ENCODE results near the gene RPS27L.

The RPS27L gene

DNA sequence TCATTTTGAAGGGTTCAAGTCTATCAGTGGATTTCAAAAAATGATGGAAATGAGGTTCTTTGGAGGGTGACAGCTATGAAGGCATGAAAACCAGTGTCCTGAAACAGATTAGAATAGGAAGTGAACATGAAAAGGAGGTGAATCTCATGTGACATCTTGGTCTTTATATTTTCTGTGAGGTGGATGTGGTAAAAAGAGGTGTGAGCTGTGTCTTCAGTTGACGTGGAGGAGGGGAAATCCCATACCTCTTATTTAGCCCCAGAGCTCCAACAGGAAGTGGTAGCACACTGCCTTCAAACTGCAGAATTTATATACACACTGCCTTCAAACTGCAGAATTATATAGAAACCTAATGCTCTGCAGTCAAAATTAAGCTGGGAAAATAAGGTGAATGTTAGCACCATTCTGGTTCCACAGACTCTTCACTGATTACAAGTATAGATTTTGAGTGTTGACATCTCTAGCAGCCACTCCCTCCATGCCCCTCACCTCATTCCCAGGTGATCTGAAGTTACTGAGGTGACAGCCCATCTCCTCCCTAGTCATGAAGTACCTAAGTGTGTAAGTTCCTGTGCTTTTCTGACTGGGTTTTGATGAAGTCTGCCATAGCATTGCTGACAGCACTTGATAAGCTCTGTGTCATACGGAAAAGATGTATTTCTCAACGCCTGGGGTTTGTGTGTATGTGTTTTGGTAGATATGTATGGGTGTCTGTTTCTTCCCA, 34.8 kb upstream of the RPS27L start:
- TF ChIP-seq ZNF274 (IDR thresholded peaks at IDR 0.05; ENCODE audit: low read depth, low read length): no peak
- H3K4me3 ChIP-seq (ENCODE audit: low read length): peak overlapping the region; percentile 74

GRCh38 chr15:63190769-63191649, 33.7 kb upstream of the RPS27L start:
- TF ChIP-seq ZNF274 (IDR thresholded peaks at IDR 0.05; ENCODE audit: low read depth, low read length): no peak
- H3K4me3 ChIP-seq (ENCODE audit: low read length): peak overlapping the region; percentile 95

- TF ChIP-seq ZNF274 (IDR thresholded peaks at IDR 0.05; ENCODE audit: low read depth, low read length): no peak
- H3K4me3 ChIP-seq (ENCODE audit: low read length): peak overlapping the region; percentile 95
Measured at GRCh38 chr15:63189941-63190768, 32.9 kb upstream of the RPS27L start.

GRCh38 chr15:63188926-63189871, 31.9 kb upstream of the RPS27L start, which contains the start of gene RAB8B:
TSS of gene RAB8B (plus strand) at chr15:63189606. CDS start at chr15:63189625, 19 bp downstream.
- peak within 1 kb of the TSS; percentile 95 for H3K4me3 ChIP-seq (ENCODE audit: low read length)
- TF ChIP-seq ZNF274 (IDR thresholded peaks at IDR 0.05; ENCODE audit: low read depth, low read length): no peak

DNA sequence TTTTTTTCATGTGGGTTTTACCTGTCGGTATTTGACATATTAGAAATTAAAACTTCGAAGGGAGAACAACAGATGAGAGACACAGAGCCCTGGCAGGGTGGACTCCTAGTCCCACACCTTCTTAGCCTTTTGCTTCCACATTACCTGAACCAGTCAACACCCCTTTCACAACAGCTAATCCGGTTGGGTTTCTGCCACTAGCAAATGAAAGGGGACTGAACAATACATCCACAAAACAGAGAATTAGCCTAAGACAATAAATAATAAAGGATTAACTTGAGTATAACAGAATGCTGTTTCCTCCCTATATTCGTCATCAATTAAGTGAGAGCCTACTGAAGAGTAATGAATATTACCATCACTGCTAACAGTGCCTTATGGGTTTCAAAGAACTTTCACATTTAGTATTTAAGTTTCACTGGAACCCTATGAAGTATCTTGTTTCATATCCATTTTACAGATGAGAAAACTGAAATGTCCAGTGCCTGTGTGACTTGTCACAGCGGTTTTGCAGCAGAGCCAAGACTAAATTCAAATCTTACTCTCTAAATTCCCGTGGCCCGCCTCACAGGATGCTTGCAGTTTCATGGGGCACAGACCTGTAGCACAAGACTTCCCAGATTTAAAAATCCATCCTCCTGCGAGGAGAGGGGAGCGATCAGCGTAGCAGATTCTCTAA, 31.1 kb upstream of the RPS27L start:
- H3K4me3 ChIP-seq (ENCODE audit: low read length): peak overlapping the region; percentile 69
- no peak for TF ChIP-seq ZNF274 (IDR thresholded peaks at IDR 0.05; ENCODE audit: low read depth, low read length)

GRCh38 chr15:63187589-63188226, 30.4 kb upstream of the RPS27L start:
- H3K4me3 ChIP-seq (ENCODE audit: low read length): no peak overlapping the region
- no peak for TF ChIP-seq ZNF274 (IDR thresholded peaks at IDR 0.05; ENCODE audit: low read depth, low read length)

DNA sequence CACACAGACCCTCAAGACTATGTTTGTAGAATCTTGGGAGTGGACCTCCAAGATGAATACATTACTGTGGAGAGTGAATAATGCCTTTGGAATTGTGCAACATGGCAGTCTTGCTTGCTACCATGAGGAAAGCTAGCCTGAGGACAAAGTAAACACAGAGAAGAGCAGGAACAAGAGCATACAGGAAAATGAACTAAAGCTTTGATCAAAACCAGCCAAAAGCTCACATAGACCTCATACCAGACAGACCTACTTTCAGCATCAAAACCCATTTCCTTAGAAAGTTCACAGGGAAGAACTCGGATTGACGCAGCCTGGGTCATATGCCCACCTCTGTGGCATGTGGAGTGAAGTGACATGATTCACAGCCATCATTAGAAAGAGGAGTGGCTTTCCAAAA, 28.8 kb upstream of the RPS27L start:
- no peak overlapping the region for H3K4me3 ChIP-seq (ENCODE audit: low read length)
- no peak for TF ChIP-seq ZNF274 (IDR thresholded peaks at IDR 0.05; ENCODE audit: low read depth, low read length)

DNA sequence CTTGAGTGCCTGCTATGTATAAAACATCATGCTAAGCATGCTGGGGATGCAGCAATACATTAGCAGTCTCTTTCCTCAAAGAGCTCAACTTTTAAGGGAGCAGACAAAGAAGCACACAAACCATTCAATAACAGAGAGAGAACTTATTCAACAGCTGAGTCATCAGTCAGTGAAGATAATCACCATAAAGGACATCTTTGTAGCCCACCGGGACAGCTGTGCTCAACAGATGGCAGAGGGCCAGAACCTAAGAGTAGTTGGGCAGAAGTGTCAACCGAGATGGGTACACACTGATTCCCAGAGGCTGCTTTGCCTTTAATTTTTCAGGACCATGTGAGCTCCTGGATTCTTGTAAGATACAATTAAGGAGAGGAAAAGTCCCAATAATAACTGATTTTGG, 27.9 kb upstream of the RPS27L start:
- no peak for TF ChIP-seq ZNF274 (IDR thresholded peaks at IDR 0.05; ENCODE audit: low read depth, low read length)
- H3K4me3 ChIP-seq (ENCODE audit: low read length): no peak overlapping the region

DNA sequence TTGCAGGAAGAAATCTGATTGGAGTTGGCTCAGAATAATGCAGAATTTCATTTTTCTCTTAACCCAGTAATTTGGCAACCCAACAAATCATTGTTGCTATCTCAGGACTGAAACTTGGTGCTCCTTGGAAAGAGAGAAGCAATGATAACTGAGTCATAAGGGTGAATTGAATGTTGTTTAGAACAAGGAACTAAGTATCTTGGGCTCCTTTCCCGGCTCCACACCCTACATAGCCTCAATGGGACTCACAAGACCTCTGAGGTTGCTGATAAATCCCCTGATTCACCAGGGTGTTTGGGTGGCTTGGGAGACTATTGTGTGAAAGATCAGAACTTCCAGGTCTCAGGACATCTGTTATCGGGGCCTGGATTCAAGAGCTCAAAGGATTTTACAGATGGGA, 24.4 kb upstream of the RPS27L start:
- TF ChIP-seq ZNF274 (IDR thresholded peaks at IDR 0.05; ENCODE audit: low read depth, low read length): no peak
- no peak overlapping the region for H3K4me3 ChIP-seq (ENCODE audit: low read length)

- no peak for TF ChIP-seq ZNF274 (IDR thresholded peaks at IDR 0.05; ENCODE audit: low read depth, low read length)
- no peak overlapping the region for H3K4me3 ChIP-seq (ENCODE audit: low read length)
Measured at GRCh38 chr15:63180746-63181145, 23.5 kb upstream of the RPS27L start.

- no peak overlapping the region for H3K4me3 ChIP-seq (ENCODE audit: low read length)
- no peak for TF ChIP-seq ZNF274 (IDR thresholded peaks at IDR 0.05; ENCODE audit: low read depth, low read length)
Measured at GRCh38 chr15:63178034-63178433, 20.8 kb upstream of the RPS27L start.

GRCh38 chr15:63176302-63176701, 19.0 kb upstream of the RPS27L start:
- no peak for TF ChIP-seq ZNF274 (IDR thresholded peaks at IDR 0.05; ENCODE audit: low read depth, low read length)
- H3K4me3 ChIP-seq (ENCODE audit: low read length): no peak overlapping the region

Data from GM08714 (cell line).